Keratinocyte (primary cell): ENCODE results near the gene KRTAP4-2. TPM values are rescaled to one million over a fixed set of nuclear protein-coding genes. Genes with fewer than 3 reads are reported as not detected.

Experiments
- DNase-seq: peaks from one replicate; pipeline ENCODE4 v3.0.0-alpha.2; 2011; ENCODE audit warnings: low read depth, missing footprints, low spot score
- FAIRE-seq: peaks from 2 replicates; lab custom pipeline; 2011; peaks lifted over from hg19 to GRCh38; lab: Jason Lieb, UNC
- H2AFZ ChIP-seq: 2 replicates; pipeline ENCODE4 v1.6.0; 2012; ENCODE audit warnings: low read length, control low read depth, inconsistent platforms; ENCODE audit not compliant: control insufficient read depth
- H3K27ac ChIP-seq: 2 replicates; pipeline ENCODE4 v1.5.1; 2011; ENCODE audit warnings: low read length; ENCODE audit not compliant: control insufficient read depth, insufficient read depth
- H3K27me3 ChIP-seq: 3 replicates; pipeline ENCODE4 v1.6.0; 2011; ENCODE audit warnings: low read length; ENCODE audit not compliant: control insufficient read depth, insufficient read depth; ENCODE audit errors: extremely low read depth
- H3K36me3 ChIP-seq, 2 experiments: 2 replicates in 1 of 2; 3 replicates in 1 of 2; pipeline ENCODE4 v1.5.1; 2011; ENCODE audit warnings: low read length in 2 of 2, mild to moderate bottlenecking in 1 of 2; ENCODE audit not compliant: control insufficient read depth in 2 of 2, insufficient read depth in 2 of 2; ENCODE audit errors: extremely low read depth in 1 of 2
- H3K4me1 ChIP-seq: 3 replicates; pipeline ENCODE4 v1.5.1; 2011; ENCODE audit warnings: low read length; ENCODE audit not compliant: control insufficient read depth, insufficient read depth; ENCODE audit errors: extremely low read depth
- H3K4me2 ChIP-seq: 3 replicates; pipeline ENCODE4 v1.6.0; 2011; ENCODE audit warnings: low read depth, low read length; ENCODE audit not compliant: control insufficient read depth, insufficient read depth; ENCODE audit errors: extremely low read depth
- H3K4me3 ChIP-seq, 3 experiments: fragments of 200-600 bp in 1 of 3; sonication (generic) in 1 of 3; 2 replicates in 2 of 3; 3 replicates in 1 of 3; pipeline ENCODE4 v1.5.1; 2011 to 2016; ENCODE audit warnings: low read length in 3 of 3, mild to moderate bottlenecking in 3 of 3, control low read depth in 2 of 3, inconsistent platforms in 1 of 3, low read depth in 1 of 3, mixed read lengths in 1 of 3, mixed run types in 1 of 3, moderate library complexity in 1 of 3; ENCODE audit not compliant: control insufficient read depth in 2 of 3, insufficient read depth in 2 of 3; ENCODE audit errors: extremely low read depth in 1 of 3
- H3K79me2 ChIP-seq: 2 replicates; pipeline ENCODE4 v1.6.0; 2012; ENCODE audit warnings: low read length; ENCODE audit not compliant: control insufficient read depth, insufficient read depth
- H3K9ac ChIP-seq: 3 replicates; pipeline ENCODE4 v1.6.0; 2011; ENCODE audit warnings: low read length; ENCODE audit not compliant: control insufficient read depth, insufficient read depth; ENCODE audit errors: extremely low read depth
- H3K9me1 ChIP-seq: 3 replicates; pipeline ENCODE4 v1.6.0; 2011; ENCODE audit warnings: low read length; ENCODE audit not compliant: control insufficient read depth, insufficient read depth; ENCODE audit errors: extremely low read depth
- H3K9me3 ChIP-seq: 2 replicates; pipeline ENCODE4 v1.5.1; 2012; ENCODE audit warnings: low read depth, low read length; ENCODE audit not compliant: control insufficient read depth
- H4K20me1 ChIP-seq: 3 replicates; pipeline ENCODE4 v1.6.0; 2011; ENCODE audit warnings: low read length; ENCODE audit not compliant: control insufficient read depth, insufficient read depth; ENCODE audit errors: extremely low read depth
- EZH2 ChIP-seq: IDR thresholded peaks from one replicate; pipeline ENCODE4 v1.6.1; 2012; ENCODE audit warnings: inconsistent platforms, mild to moderate bottlenecking, low read length, moderate library complexity
- dilution Hi-C: fragments of 300-500 bp; cut with MboI; formaldehyde crosslinking; loops from one replicate; pipeline ENCODE4 v1.7.0; 2020; ENCODE audit warnings: low sequenced_read_pairs; ENCODE audit not compliant: extremely low pct_ligation_motif_present
- polyA plus RNA-seq, 5 experiments: library from polyadenylated mRNA; depleted of rRNA in 3 of 5; stranded (reverse) in 3 of 5; stranded (forward) in 1 of 5; unstranded in 1 of 5; fragments of >200 nt; gene quantifications; 1 replicate in 1 of 5; 2 replicates in 3 of 5; 3 replicates in 1 of 5; pipeline versions ENCODE4 v1.2.1 to v1.2.3, GENCODE V29; 2011 to 2012; ENCODE audit warnings: missing spikeins in 2 of 5, low read depth in 1 of 5, low replicate concordance in 1 of 5
- TF ChIP-seq, protein P1 (sequence below), 3 experiments: IDR thresholded peaks in 1 of 3; conservative IDR thresholded peaks in 1 of 3; optimal IDR thresholded peaks in 1 of 3; 2 replicates in 2 of 3; 3 replicates in 1 of 3; pipeline versions ENCODE3 to v1.5.1; 2011; ENCODE audit warnings: low read length in 3 of 3, mild to moderate bottlenecking in 3 of 3, moderate library complexity in 2 of 3, control low read depth in 1 of 3, inconsistent platforms in 1 of 3; ENCODE audit not compliant: insufficient read depth in 2 of 3; ENCODE audit errors: extremely low read depth in 1 of 3

KRTAP4-2 gene
- polyA plus RNA-seq, 1 donor (not counting 4 experiments of a cell fraction or from before 2014, with no cell fraction given): not detected

DNA sequence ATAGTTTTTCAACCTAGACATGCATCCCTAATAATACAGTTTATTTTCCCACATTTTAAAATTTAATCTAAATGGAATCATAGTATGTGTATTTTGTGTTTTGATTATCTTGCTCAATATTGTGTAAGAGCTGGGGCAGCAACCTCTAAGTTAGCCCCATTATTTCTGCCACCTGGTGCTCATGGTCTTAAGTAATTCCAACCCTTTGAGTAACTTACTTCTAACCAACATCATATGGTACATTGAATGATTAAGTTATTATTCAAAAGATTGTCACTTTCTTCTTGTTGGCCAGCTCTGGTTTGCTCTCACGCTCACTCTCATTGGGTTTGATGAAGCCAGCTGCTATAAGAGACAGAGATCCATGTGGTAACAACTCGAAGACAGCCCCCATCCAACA, 6.1 kb downstream of the KRTAP4-2 start:
- H3K27me3 ChIP-seq: no peaks in the 10 kb centered on the region
- FAIRE-seq (no peak), DNase-seq (no peak)
- no peaks in the 10 kb centered on the region for H4K20me1 ChIP-seq
- dilution Hi-C loops: no loop called here
- no peak overlapping the region for H3K4me2 ChIP-seq
- H3K9me1 ChIP-seq: no peaks in the 10 kb centered on the region
- no peak overlapping the region for H3K4me3 ChIP-seq
- H3K27ac ChIP-seq: no peak overlapping the region
- no peaks in the 10 kb centered on the region for H3K4me1 ChIP-seq
- no peak overlapping the region for H2AFZ ChIP-seq
- H3K79me2 ChIP-seq: no peaks in the 10 kb centered on the region
- no peaks in the 10 kb centered on the region for H3K36me3 ChIP-seq
- TF ChIP-seq EZH2: no peak
- TF ChIP-seq, protein P1, sequence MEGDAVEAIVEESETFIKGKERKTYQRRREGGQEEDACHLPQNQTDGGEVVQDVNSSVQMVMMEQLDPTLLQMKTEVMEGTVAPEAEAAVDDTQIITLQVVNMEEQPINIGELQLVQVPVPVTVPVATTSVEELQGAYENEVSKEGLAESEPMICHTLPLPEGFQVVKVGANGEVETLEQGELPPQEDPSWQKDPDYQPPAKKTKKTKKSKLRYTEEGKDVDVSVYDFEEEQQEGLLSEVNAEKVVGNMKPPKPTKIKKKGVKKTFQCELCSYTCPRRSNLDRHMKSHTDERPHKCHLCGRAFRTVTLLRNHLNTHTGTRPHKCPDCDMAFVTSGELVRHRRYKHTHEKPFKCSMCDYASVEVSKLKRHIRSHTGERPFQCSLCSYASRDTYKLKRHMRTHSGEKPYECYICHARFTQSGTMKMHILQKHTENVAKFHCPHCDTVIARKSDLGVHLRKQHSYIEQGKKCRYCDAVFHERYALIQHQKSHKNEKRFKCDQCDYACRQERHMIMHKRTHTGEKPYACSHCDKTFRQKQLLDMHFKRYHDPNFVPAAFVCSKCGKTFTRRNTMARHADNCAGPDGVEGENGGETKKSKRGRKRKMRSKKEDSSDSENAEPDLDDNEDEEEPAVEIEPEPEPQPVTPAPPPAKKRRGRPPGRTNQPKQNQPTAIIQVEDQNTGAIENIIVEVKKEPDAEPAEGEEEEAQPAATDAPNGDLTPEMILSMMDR (optimal IDR thresholded peaks at IDR 0.05 in 1 of 3, IDR thresholded peaks at IDR 0.05 in 1 of 3, conservative IDR thresholded peaks at IDR 0.05 in 1 of 3; ENCODE audit: extremely low read depth in 1 of 3, insufficient read depth in 2 of 3, low read length in 3 of 3): no peak
- no peak overlapping the region for H3K9ac ChIP-seq
- no peaks in the 10 kb centered on the region for H3K9me3 ChIP-seq

DNA sequence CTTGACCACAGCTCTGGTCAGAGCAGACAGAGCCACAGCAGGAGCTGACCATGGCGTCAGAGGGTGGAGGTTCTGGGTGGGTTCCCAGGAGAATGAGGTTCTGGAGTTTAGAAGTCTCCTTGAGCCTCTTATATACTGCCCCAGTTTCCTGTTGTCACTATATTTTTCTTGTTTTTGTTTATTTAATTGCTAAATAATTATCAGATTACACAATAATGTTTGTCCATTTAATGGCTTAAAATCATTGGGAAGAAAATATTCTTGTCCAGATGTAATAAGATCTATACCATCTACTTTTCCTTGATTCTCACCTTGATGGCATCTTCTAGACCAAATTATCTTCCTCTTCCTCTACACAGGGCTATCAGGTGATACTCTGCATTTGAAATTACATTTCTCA, 9.9 kb downstream of the KRTAP4-2 start, which contains the start of gene KRTAP4-3:
Gene KRTAP4-3, minus strand, starts transcription at position 101 of the 400 bp plus-strand sequence. Its CDS starts 49 bp downstream, at position 52.
- Histone ChIP-seq H4K20me1 (no peaks in the 10 kb centered on the region), H3K9me3 (no peaks in the 10 kb centered on the region), H3K4me3 (no peak within 1 kb of the TSS), H3K4me2 (no peak within 1 kb of the TSS), H3K36me3 (no peaks in the 10 kb centered on the region), H3K79me2 (no peaks in the 10 kb centered on the region), H2AFZ (no peak within 1 kb of the TSS), H3K9ac (no peak within 1 kb of the TSS), H3K27ac (no peak within 1 kb of the TSS), H3K4me1 (no peaks in the 10 kb centered on the region), H3K27me3 (no peaks in the 10 kb centered on the region), H3K9me1 (no peaks in the 10 kb centered on the region)
- DNase-seq: no peak
- no peak for TF ChIP-seq EZH2
- TF ChIP-seq, protein P1 (optimal IDR thresholded peaks at IDR 0.05 in 1 of 3, IDR thresholded peaks at IDR 0.05 in 1 of 3, conservative IDR thresholded peaks at IDR 0.05 in 1 of 3; ENCODE audit: extremely low read depth in 1 of 3, insufficient read depth in 2 of 3, low read length in 3 of 3): no peak
- dilution Hi-C loops: no loop called here
- FAIRE-seq: no peak
